ENCODE measurements around the gene CBR4.
A peak's percentile ranks its signal among the peaks of the same experiment; 100 is the strongest.

Gene CBR4

DNA sequence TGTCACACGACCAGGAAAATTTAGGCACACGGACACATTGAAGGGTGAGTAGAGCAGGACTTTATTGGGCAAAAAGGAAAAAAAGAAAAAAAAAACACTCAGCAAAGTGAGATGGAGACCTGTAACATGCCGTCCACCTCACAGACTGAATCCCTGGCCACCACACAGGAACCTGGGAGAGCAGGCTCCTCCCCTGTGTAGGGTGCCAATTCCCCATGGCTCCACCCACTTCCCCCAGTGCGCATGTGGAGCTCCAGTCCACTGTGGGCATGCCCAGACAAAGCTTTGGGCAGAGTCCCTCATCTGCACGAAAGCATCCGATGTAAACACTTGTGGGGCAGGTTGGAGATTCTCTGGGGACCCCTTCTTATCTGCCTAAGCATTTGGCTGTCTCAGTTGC, 23.6 kb upstream of the CBR4 start:
- no peak for DNase-seq (ENCODE audit: low read depth in 1 of 2, low spot score in 1 of 2)

DNA sequence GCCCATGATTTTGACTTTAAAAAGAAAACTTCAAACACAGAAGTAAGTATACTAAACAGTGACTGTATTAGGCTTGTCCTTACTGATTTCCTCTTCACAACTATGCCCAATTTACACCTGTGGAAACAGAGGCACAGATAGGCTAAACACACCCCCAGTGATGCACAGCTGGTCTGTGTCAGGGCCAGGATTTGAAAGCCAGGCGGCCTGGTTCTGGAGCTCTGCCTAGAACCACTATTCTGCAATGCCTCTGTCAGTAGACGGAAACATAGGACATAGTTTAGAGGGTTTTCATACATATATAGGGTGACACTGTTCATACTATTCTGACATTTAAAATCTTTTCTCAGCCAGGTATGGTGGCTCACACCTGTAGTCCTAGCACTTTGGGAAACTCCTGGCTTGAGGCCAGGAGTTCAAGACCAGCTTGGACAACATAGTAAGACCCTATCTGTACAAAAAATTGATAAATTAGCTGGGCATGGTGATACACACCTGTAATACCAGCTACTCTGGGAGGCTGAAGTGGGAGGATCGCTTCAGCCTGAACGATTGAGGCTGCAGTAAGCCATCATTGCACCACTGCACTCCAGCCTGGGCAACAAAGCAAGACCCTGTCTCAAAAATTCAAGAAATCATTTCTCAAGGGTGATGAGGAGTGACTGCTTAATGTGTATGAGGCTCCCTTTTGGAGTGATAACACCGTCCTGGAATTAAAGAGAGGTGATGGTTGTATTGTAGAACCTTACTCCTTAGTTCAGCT, 23.0 kb upstream of the CBR4 start:
- no peak for DNase-seq (ENCODE audit: low read depth in 1 of 2, low spot score in 1 of 2)

- no peak for DNase-seq (ENCODE audit: low read depth in 1 of 2, low spot score in 1 of 2)
Measured at GRCh38 chr4:169032194-169032593, 22.1 kb upstream of the CBR4 start.

DNA sequence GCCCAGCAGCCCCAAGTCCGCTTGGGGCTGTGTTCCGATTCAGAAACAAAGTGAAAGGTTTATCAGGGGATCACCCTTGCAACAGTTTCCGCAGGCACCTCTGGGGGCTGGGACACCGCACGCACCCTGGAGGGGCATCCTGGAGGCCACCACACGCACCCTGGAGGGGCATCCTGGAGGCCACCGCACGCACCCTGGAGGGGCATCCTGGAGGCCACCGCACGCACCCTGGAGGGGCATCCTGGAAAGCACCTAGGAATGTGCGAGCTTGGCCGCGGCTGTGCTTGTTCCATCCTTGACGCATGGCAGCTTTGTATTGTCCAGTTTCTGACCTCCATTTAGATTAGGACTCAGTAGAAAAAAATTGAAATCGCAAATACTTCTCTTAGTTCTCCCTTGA, 21.3 kb upstream of the CBR4 start:
- DNase-seq (ENCODE audit: low read depth in 1 of 2, low spot score in 1 of 2): no peak

DNA sequence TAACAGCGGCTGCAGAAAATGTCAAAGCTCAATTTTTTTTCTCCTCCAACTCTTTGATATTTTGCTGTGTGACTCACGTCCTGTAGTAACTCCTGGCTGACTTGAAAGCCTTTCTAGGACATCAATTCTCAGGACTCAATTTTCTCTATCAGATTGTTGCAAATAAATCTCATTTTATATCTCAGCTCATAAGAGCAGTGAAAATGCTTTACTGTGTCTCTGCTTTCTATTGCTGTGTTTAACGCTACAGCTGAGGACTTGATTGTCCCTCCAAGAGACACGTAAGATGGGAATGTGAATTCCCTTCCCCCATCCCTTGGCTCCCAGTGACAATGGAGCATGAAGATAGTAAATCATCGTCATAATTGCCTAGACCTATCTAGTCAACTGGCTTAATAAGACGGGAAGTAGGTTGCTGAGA, 20.5 kb upstream of the CBR4 start:
- no peak for DNase-seq (ENCODE audit: low read depth in 1 of 2, low spot score in 1 of 2)

GRCh38 chr4:169029947-169030346, 19.9 kb upstream of the CBR4 start:
- no peak for DNase-seq (ENCODE audit: low read depth in 1 of 2, low spot score in 1 of 2)

GRCh38 chr4:169027663-169028062, 17.6 kb upstream of the CBR4 start:
- DNase-seq (ENCODE audit: low read depth in 1 of 2, low spot score in 1 of 2): no peak

- no peak for DNase-seq (ENCODE audit: low read depth in 1 of 2, low spot score in 1 of 2)
Measured at GRCh38 chr4:169025184-169025583, 15.1 kb upstream of the CBR4 start.

- no peak for DNase-seq (ENCODE audit: low read depth in 1 of 2, low spot score in 1 of 2)
Measured at GRCh38 chr4:169024762-169025161, 14.7 kb upstream of the CBR4 start.

DNA sequence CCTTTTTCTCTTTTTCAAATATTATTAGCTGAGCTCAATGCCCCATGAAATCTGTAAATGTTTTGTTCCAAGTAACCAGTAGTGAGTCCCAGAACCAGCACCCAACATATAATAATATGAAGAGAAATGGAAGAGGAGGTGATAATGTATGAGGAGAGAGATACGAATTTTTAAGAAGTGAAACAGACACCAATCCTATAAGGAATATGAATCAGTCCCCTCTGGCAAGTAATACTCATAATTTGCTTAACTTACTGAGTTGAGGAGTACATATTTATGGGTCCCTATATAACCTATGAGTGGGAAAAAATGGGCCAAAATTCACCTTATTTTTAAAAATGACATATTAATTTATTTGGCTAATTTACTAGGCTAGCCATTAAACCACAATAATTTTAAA, 8.4 kb upstream of the CBR4 start:
- DNase-seq (ENCODE audit: low read depth in 1 of 2, low spot score in 1 of 2): no peak

DNA sequence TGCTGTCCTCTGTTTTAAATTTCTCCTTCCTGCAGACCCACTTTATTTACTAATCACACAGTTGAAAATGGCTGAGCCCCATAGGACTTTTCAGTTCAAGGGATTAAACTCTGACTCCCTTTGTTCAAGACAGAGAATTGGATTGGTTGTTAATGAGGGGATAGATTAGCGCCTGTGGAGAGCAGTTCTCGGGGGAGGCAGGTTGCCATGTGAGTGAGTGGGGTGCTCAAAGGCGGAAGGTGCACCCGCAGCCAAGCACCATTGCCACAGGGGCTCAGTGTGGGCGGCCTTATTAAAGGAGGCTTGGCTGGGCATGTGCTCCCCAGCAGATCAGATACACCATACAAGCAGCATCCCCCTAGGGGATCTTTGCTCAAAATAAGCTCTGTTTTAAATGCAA, 7.9 kb upstream of the CBR4 start:
- no peak for DNase-seq (ENCODE audit: low read depth in 1 of 2, low spot score in 1 of 2)

DNA sequence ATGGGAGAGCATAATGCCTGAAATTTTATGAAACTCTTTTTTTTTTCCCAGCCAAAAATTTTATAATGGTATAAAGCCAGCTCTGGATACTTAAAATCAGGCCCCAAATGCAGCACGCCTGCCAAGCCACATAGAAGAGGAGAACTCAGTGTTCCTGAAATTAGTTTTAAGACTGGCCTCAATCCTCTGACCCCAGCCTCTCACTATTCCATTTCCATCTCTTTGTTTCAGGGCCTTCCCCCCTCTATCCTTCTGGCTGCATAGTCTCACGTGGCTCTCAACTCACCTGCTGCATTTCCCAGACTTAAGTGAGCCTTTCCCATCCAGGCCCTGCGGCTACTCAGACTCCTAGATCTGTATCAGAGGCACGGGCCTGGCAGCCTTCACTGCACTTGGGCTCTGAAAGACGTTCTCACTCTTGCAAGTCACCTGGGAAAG, 5.2 kb upstream of the CBR4 start:
- DNase-seq (ENCODE audit: low read depth in 1 of 2, low spot score in 1 of 2): no peak

GRCh38 chr4:169014586-169014985, 4.5 kb upstream of the CBR4 start:
- no peak for DNase-seq (ENCODE audit: low read depth in 1 of 2, low spot score in 1 of 2)

- DNase-seq (ENCODE audit: low read depth in 1 of 2, low spot score in 1 of 2): no peak
Measured at GRCh38 chr4:169013396-169013795, 3.3 kb upstream of the CBR4 start.

- no peak for DNase-seq (ENCODE audit: low read depth in 1 of 2, low spot score in 1 of 2)
Measured at GRCh38 chr4:169012049-169012448, 2.0 kb upstream of the CBR4 start.

GRCh38 chr4:169009286-169010124, 550 bp downstream of the CBR4 start:
- DNase-seq (ENCODE audit: low read depth in 1 of 2, low spot score in 1 of 2): peak; percentile 10 to 18

GRCh38 chr4:169005453-169006099, 4.5 kb downstream of the CBR4 start:
- no peak for DNase-seq (ENCODE audit: low read depth in 1 of 2, low spot score in 1 of 2)

DNA sequence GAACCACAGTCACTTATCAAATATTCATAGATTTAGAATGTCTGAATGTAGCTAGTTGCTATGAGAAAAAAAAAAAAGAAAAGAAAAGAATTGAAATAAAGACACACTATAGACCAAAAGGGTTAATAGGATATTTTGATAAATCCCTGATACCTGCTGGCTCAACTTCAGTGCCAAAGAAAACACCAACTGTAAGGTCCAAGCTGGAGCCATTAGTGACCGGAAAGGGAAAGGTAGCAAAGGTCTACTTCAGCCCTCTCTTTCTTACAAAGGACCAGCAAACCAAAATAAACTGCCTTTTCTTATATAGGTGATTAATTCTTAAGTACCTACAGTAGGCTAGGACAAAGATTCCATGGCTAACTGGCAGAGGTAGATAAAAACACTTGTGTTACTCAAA, 9.7 kb downstream of the CBR4 start:
- DNase-seq (ENCODE audit: low read depth in 1 of 2, low spot score in 1 of 2): no peak

GRCh38 chr4:168999809-169000208, 10.2 kb downstream of the CBR4 start:
- no peak for DNase-seq (ENCODE audit: low read depth in 1 of 2, low spot score in 1 of 2)

DNA sequence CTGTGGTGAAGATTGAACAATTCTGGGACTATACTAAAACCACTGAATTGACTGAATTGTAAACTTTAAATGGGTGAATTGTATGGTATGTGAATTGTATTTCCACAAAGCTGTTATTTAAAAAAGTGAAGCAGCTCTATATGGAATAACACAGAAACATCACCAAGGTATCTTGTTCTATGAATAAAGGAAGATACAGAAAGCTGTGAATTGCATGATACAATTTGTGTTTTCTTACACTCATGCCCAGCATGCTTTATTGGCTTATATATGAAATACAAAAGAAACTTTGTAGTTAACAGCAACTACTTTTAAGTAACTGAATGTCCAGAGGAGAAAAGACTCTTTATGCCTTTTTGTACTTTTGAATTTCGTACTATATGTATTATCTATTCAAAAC, 11.5 kb downstream of the CBR4 start:
- no peak for DNase-seq (ENCODE audit: low read depth in 1 of 2, low spot score in 1 of 2)

DNA sequence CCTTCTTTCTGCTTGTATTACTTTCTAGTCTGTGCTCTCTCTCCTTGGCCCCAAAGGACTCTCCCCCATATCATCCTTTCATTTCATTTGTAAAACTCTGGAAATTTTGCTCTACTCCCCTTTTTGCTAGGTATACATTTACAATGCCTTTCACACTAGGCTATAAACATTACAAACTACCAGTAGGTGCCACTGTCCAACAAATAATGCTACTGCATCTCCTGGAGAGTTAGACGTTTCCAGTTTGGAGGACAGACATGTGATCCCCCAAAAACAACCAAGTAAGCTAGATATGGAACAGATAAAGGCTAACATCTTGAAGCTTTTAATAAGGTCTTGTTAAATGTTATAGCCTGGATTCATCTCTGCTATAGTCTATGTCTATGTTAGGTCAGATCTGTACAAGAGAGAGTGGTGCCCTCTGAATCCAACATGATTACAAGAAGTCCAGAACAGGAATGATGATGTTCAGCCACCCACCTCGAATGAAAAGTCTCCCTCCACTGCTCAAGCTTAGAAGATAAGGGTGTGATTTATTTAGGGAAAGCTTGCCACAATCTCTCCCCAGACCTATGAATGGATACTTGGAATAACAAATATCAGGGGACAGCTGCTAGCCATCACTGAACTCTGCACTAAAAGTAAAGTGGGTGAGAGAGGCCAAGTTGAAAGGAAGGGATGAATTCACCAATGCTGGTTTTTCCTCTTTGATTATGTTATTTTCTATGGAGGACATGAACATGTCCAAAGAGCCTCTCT, 14.3 kb downstream of the CBR4 start:
- DNase-seq (ENCODE audit: low read depth in 1 of 2, low spot score in 1 of 2): no peak

Measured in stimulated activated CD4-positive, alpha-beta T cell treated with anti-CD3 and anti-CD28 coated beads, Interleukin-15, amount 100 ng/mL, for 1 hour (primary cell).